ENCODE results near the gene NKX1-2.
"Not testable (repeated sequence)": the region's sequence is repeated elsewhere in the genome, so short reads cannot be mapped to it uniquely, and the experiment has no call there.

The NKX1-2 gene

DNA sequence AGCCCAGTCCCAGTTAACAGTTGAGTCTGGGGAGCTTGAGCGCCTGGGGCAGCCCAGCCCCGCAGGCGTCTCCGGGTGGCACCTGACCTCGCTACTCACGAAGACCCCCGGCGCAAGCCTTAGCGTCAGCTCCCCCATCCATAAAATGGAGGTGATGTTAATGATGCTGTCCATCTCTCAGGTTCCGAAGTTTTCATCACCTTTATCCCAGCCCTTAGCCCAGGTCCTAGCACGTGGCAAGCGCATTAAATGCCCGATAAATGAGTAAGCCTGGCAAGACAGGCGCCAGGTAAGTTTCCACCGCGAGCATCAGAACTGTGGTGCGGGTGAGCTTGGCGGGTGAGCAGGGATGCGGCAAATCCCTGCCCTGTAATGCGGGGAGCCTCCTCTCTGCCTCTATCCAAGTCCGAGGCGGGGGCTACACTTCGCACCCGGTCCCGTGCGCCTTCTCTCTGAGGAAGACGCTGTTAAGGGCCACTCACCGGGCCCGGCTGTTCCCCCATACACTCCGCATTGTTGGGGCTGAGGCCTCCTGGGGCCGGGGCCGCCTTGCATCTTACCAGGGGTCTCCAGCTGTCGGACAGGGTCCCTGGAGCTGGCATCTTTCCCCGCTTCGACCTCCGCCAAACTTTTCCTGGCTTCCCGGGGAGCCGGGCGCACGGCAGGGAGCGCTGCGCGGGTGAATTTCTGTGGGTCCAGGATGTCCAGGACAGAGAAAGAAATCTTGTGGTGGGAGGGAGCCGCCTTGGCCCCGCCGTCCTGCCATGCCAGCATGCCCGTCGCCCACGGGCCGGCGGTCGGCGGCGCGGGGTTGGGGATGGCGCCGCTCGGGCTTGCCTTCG lies 444 bp downstream of the NKX1-2 start:
- no peak for DNase-seq

- no peak for DNase-seq
These were observed 1.1 kb downstream of the NKX1-2 start for GRCh38 chr10:124448696-124449169.

- no peak for DNase-seq
These were observed 1.9 kb downstream of the NKX1-2 start for GRCh38 chr10:124447751-124448466.

DNA sequence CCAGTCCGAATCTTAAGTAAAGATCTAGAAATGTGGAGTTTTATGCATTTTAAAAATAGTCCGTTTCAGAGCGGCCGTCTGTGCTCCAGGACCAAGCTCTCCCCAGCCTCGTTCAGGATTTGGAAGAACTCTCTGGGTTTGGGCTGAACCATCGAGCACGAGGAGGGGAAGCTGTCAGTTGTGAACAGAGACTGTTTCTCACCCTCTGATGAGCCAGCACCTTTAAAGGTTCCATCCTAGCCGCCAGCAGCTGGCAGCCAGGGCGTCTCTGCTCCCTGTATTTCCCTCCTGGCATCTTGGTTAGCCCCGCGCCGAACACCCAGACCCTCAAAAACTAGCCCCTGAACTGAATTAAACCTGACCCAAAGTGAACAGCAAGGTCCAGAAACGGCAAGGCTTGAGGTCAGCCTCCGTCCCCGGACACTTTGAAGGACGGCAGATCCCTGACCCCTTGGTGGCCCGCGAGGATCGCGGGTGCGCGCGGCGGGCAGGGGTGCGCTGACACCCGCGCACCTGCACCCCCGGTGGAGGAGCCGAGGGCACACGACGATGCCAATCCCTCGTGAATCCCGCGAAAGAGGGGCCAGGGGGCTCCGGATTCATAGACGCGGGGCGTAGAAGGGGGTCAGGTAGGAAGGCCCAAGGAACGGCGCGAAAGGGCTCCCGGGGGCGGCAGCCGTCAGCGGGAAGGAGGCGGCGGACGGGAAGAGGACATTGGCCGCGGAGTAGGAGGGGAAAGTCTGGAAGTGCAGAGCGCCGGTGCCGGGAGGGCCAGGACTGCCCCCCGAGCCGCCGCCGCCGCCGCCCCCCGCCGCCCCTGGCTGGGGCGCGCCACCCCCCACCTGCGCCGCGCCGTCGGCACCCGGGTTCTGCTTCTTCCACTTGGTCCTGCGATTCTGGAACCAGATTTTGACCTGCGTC lies 2.7 kb downstream of the NKX1-2 start:
- no peak for DNase-seq

DNA sequence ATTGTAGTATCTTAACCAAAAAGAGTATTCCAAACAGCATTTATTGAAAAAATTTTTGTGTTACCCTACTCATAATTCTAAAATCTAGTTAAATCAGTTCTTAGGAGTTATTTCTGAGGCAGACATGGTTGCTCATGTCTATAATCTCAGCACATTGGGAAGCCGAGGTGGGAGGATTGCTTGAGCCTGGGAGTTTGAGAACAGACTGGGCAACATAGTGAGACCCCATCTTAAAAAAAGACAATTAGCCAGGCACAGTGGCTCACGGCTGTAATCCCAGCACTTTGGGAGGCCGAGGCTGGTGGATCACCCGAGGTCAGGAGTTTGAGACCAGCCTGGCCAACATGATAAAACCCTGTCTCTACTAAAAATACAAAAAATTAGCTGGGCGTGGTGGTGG lies 8.1 kb downstream of the NKX1-2 start:
- DNase-seq = not testable (repeated sequence)

DNA sequence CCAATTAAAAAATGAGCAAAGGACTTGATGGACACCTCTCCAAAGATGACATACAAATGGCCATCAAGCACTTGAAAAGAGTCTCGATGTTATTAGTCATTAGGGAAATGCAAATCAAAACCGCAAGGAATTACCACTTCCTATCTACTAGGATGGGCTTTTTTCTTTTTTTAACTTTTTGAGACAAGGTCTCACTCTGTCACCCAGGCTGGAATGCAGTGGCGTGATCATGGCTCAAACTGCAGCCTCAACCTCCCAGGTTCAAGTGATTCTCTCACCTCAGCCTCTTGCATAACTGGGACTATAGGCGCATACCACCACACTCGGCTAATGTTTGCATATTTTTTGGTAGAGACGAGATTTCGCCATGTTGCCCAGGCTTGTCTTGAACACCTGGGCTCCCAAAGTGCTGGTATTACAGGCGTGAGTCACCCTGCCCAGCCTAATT lies 13.6 kb downstream of the NKX1-2 start:
- no peak for DNase-seq

GRCh38 chr10:124435683-124436082 lies 14.2 kb downstream of the NKX1-2 start:
- not testable (repeated sequence) for DNase-seq

DNA sequence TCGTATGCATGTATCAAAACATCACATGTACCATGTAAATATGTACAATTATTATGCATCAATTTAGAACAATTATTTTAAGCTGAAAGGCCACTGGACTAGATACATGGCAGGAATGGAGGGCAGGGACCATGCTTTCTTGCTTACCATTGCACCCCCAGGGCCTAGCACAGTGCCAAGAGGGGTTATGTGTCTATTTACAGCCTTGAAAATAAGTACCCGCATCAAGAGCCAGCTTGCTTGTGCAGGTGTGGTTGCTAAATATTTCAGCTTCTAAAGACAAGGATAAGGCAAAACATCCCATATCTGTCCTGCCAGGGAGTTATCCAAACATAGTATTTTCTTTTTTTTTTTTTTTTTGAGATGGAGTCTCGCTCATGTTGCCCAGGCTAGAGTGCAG lies 16.4 kb downstream of the NKX1-2 start:
- DNase-seq = no peak

DNA sequence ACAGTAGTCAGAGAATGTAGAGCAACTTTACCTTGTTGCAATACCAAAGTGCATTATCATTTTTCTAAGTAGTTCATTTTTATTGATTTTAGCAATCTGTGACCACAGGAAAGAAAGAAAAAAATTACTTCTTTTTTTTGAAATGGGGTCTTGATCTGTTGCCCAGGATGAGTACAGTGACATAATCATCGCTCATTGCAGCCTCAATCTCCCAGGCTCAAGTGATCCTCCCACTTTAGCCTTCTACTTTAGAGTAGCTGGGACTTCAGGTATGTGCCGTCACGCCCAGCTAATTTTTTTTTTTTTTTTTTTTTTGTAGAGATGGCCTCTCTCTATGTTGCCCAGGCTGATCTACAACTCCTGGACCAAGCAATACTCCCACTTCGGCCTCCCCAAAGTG lies 19.8 kb downstream of the NKX1-2 start:
- no peak for DNase-seq

DNA sequence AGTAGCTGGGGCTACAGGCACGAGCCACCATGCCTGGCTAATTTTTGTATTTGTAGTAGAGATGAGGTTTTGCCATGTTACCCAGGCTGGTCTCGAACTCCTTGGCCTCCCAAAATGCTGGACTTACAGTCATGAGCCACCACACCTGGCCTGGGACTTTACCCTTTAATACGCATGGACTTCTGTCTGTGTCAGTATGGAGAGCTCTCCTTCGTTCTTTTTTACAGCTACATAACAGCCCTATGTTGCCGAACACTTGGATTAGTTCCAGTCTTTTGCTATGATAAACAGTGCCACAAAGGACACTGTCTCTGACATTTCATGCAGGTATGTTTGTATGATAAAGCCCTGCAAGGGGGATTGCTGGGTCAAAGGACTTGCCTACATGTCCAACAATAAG lies 20.3 kb downstream of the NKX1-2 start:
- DNase-seq = no peak

GRCh38 chr10:124428207-124428777 lies 21.5 kb downstream of the NKX1-2 start:
- DNase-seq = no peak

DNA sequence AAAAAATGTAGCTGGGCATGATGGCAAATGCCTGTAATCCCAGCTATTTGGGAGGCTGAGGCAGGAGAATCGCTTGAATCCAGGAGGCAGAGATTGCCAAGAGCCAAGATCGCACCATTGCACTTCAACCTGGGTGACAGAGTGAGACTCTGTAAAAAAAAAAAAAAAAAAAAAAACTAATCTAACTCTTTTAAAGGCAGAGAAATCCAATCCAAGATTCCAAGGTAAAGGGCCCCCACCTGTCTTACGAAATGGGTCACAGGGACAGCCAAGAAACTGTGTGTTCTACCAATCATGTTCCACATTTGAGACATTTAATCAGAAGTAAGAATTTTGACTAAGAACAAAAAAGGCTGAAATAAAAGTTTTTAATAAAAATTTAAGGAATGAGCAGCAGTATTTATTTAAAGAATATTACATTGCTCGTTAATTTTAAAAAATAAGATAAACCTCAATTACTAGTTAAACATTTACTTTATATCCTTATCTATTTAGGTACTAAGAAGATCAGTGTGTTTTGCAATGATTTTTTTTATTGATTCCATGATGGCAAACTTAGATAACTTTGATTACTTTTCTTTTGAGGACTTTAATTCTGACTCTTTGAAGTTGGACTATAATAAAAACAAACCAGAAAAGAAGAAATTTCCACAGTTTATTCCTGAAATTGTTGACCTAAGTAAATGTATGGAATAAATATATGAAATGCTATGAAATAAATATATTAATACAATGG lies 24.4 kb downstream of the NKX1-2 start:
- no peak for DNase-seq

- no peak for DNase-seq
These were observed 26.0 kb downstream of the NKX1-2 start for GRCh38 chr10:124423813-124424212.

DNA sequence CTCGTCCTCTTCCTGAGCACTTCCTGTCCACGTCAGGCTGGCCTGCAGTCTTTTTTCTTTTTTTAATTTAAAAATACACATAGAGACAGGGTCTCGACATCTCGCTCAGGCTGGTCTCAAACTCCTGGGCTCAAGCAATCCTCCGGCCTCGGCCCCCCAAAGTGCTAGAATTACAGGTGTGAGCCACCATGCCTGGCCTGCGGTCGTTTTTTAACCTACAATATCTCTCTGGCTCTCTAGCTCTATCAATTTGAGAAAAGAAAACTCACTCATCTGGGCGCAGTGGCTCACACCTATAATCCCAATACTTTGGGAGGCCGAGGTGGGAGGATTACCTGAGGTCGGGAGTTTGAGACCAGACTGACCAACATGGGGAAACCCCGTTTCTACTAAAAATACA lies 27.1 kb downstream of the NKX1-2 start:
- no peak for DNase-seq

- no peak for DNase-seq
These were observed 29.6 kb downstream of the NKX1-2 start for GRCh38 chr10:124420254-124420653.

GRCh38 chr10:124419635-124420034 lies 30.2 kb downstream of the NKX1-2 start:
- DNase-seq = no peak

DNA sequence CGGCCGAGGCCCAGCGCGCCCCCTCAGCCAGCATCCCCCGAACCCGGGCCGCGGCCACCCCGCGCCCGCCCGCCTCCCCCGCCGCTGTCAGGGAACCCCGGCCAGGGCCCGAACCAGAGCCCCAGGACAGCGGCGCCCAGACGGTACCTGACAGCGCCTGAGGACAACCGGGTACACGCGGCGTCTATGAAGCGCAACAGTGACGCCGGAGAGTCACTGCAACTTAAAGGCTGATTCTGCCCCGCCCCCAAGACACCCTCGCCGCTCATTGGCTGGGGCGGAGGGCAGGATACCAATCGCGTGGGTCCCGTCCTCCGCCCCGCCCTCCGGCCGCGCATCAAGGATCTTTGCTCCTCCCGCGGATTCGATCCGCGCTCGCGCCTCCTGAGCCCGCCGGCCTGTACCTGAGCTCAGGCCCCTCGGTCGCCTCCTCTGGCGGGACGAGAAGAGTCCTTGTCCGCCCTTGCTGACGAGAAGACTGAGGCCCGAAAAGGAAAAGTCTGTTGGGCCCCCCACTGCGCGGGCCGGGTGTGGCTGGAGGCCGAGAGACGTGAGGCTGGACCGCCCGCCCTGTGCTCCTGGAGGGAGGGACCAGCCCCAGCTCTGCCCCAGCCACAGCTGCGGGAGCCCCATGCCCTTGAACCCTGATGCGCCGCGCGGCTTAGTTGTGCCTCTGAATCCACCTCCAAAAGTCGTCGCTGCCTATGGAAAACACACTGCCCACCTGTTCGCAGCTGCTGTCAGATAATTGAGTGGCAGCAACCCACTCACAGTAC lies 30.9 kb downstream of the NKX1-2 start, which contains the start of gene OAT:
Gene OAT (minus strand): TSS at position 198 of the 776 bp plus-strand sequence. CDS start 6,752 bp downstream, outside the sequence.
- peak; percentile 98 for DNase-seq

DNA sequence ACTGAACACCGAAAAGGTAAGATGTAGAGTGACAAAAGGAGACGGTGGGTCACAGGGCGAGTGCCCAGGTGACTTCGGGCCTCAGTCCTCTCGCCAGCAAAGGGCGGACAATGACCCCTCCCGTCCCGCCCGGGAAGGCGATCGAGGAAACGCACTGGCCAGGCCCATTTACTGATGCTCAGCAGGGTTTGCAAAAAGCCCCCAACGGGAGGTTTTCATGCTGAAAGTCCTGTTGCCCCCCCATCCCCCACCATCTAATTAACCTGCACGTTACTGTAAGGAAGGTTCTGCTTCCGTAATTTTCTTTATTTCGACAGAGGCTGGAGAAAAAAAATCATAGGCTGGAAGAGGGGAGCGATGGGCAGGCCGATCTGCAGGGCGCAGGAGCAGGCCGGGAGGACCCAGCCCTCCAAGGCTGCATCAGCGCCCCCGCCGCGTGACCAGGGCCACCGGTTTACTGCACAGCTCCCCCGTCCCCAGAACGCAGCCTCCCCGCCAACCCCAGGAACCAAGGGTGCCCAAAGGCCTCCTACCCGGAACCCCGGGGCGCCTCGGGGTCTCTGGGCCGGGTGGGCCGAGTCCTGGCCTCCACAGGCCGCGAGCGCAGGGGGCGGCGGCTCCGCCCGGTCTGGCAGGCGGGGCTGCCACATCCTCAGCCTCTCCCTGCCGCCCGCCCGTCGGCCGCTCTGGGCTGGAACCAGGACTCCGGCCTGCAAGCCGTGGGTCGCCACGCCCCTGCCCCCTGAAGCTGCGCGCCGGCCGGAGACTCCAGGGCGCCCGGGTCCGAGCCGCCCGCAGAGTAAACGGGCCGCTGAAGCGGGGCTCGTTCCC lies 31.7 kb downstream of the NKX1-2 start:
- DNase-seq = peak; percentile 45

DNA sequence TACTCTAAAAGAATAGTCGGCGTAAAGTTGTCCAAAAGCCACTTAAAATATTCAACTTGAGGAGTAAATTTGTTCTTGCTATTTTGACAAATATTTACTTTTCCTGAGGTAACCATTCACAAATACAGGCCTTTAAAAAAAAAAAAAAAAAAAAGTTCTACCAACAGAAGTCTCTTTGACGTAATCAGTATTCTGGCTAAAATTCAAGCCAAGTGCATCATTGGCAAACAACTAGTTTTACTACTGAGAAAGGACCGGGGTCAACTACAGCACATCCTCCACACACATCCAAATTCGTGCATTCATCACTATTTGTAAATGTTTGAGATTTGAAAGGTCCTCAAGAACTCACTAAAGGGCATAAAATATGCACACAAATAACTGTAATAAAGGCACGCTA lies 33.1 kb downstream of the NKX1-2 start:
- DNase-seq = no peak

GRCh38 chr10:124415210-124415609 lies 34.6 kb downstream of the NKX1-2 start:
- DNase-seq = no peak

Data from activated naive CD4-positive, alpha-beta T cell treated with anti-CD3 and anti-CD28 coated beads, Interleukin-2, amount 50 U/mL, for 16 hours (primary cell).